H9 (cell line): ENCODE data around the gene ENO4. TPM values are rescaled to one million over a fixed set of nuclear protein-coding genes. Genes with fewer than 3 reads are reported as not detected.

Source experiments
- DNase-seq: peaks from one replicate; pipeline ENCODE4 v3.0.0-alpha.2; 2017
- H2AFZ ChIP-seq: one replicate; pipeline ENCODE4 v1.6.1; 2013; ENCODE audit warnings: mild to moderate bottlenecking, low read length, control low read depth, moderate library complexity
- H2AK5ac ChIP-seq: 2 replicates; pipeline ENCODE4 v1.6.1; 2013; ENCODE audit warnings: low read length, control low read depth, mixed read lengths; ENCODE audit not compliant: insufficient read length
- H2BK120ac ChIP-seq: one replicate; pipeline ENCODE4 v1.6.1; 2013; ENCODE audit warnings: low read depth, mild to moderate bottlenecking, low read length, control low read depth, inconsistent platforms; ENCODE audit not compliant: poor library complexity, severe bottlenecking
- H2BK12ac ChIP-seq: 2 replicates; pipeline ENCODE4 v1.6.1; 2013; ENCODE audit warnings: low read length, control low read depth, mixed read lengths, low read depth; ENCODE audit not compliant: insufficient read length
- H2BK15ac ChIP-seq: 2 replicates; pipeline ENCODE4 v1.6.1; 2013; ENCODE audit warnings: low read depth, low read length, control low read depth
- H2BK20ac ChIP-seq: one replicate; pipeline ENCODE4 v1.6.1; 2013; ENCODE audit warnings: low read depth, mild to moderate bottlenecking, low read length, control low read depth, inconsistent platforms; ENCODE audit not compliant: poor library complexity, severe bottlenecking
- H2BK5ac ChIP-seq: 2 replicates; pipeline ENCODE4 v1.6.1; 2013; ENCODE audit warnings: low read length, control low read depth, mixed read lengths; ENCODE audit not compliant: insufficient read length
- H3K14ac ChIP-seq: 2 replicates; pipeline ENCODE4 v1.6.1; 2013; ENCODE audit warnings: low read length, control low read depth; ENCODE audit not compliant: insufficient read depth
- H3K18ac ChIP-seq: 2 replicates; pipeline ENCODE4 v1.6.1; 2013; ENCODE audit warnings: low read depth, mild to moderate bottlenecking, mixed read lengths, low read length, control low read depth; ENCODE audit not compliant: insufficient read length
- H3K23ac ChIP-seq: 2 replicates; pipeline ENCODE4 v1.6.1; 2013; ENCODE audit warnings: low read length, control low read depth, mixed read lengths, low read depth; ENCODE audit not compliant: insufficient read length
- H3K23me2 ChIP-seq: 2 replicates; pipeline ENCODE4 v1.6.1; 2013; ENCODE audit warnings: low read depth, mild to moderate bottlenecking, mixed read lengths, low read length, control low read depth; ENCODE audit not compliant: insufficient read length, poor library complexity, severe bottlenecking
- H3K27ac ChIP-seq: 2 replicates; pipeline ENCODE4 v1.5.1; 2013; ENCODE audit warnings: low read length, control low read depth, mixed read lengths, low read depth; ENCODE audit not compliant: insufficient read length
- H3K27me3 ChIP-seq: 2 replicates; pipeline ENCODE4 v1.6.1; 2013; ENCODE audit warnings: low read length, control low read depth, inconsistent platforms; ENCODE audit not compliant: insufficient read depth
- H3K4ac ChIP-seq: 2 replicates; pipeline ENCODE4 v1.6.1; 2013; ENCODE audit warnings: low read depth, mild to moderate bottlenecking, control low read depth, inconsistent platforms, low read length, moderate library complexity
- H3K4me1 ChIP-seq: 2 replicates; pipeline ENCODE4 v1.6.1; 2013; ENCODE audit warnings: low read length, control low read depth, inconsistent platforms; ENCODE audit not compliant: insufficient read depth
- H3K4me2 ChIP-seq: 2 replicates; pipeline ENCODE4 v1.6.1; 2013; ENCODE audit warnings: low read length, control low read depth, mixed read lengths; ENCODE audit not compliant: insufficient read length, insufficient read depth
- H3K56ac ChIP-seq: 2 replicates; pipeline ENCODE4 v1.6.1; 2013; ENCODE audit warnings: low read depth, mild to moderate bottlenecking, mixed read lengths, low read length, control low read depth; ENCODE audit not compliant: insufficient read length
- H3K79me1 ChIP-seq: 2 replicates; pipeline ENCODE4 v1.6.1; 2013; ENCODE audit warnings: low read depth, mild to moderate bottlenecking, moderate library complexity, low read length, control low read depth, inconsistent platforms; ENCODE audit not compliant: insufficient read depth, poor library complexity, severe bottlenecking
- H3K79me2 ChIP-seq: 2 replicates; pipeline ENCODE4 v1.6.1; 2013; ENCODE audit warnings: low read length, control low read depth, inconsistent platforms; ENCODE audit not compliant: insufficient read depth
- H3K9ac ChIP-seq: 2 replicates; pipeline ENCODE4 v1.6.1; 2013; ENCODE audit warnings: low read length, control low read depth, mixed read lengths; ENCODE audit not compliant: insufficient read length; ENCODE audit errors: extremely low read depth
- H3K9me3 ChIP-seq: one replicate; pipeline ENCODE4 v1.6.1; 2013; ENCODE audit warnings: low read depth, low read length, inconsistent platforms; ENCODE audit not compliant: control insufficient read depth
- H3T11ph ChIP-seq: one replicate; pipeline ENCODE4 v1.6.1; 2013; ENCODE audit warnings: mild to moderate bottlenecking, low read length, control low read depth, inconsistent platforms
- H4K20me1 ChIP-seq: one replicate; pipeline ENCODE4 v1.6.1; 2013; ENCODE audit not compliant: control insufficient read depth, insufficient read length, insufficient read depth
- H4K5ac ChIP-seq: 2 replicates; pipeline ENCODE4 v1.6.1; 2013; ENCODE audit warnings: low read depth, mild to moderate bottlenecking, mixed read lengths, low read length, control low read depth; ENCODE audit not compliant: insufficient read length
- H4K8ac ChIP-seq: replicated peaks from 2 replicates; pipeline ENCODE4 v1.6.1; 2013; ENCODE audit warnings: low read length, control low read depth, mixed read lengths, low read depth; ENCODE audit not compliant: insufficient read length
- H4K91ac ChIP-seq: 2 replicates; pipeline ENCODE4 v1.6.1; 2013; ENCODE audit warnings: low read depth, mild to moderate bottlenecking, moderate library complexity, mixed read lengths, low read length, control low read depth; ENCODE audit not compliant: insufficient read length
- H3K27ac Mint-ChIP-seq, 3 experiments: 2 replicates in 2 of 3; 3 replicates in 1 of 3; pipeline ENCODE4 v1.8.0; 2020 to 2021; ENCODE audit warnings: mixed read lengths in 3 of 3, mild to moderate bottlenecking in 1 of 3, moderate library complexity in 1 of 3
- H3K27me3 Mint-ChIP-seq: 2 replicates; pipeline ENCODE4 v1.8.0; 2021; ENCODE audit warnings: low read depth, mild to moderate bottlenecking, moderate library complexity, mixed read lengths
- H3K36me3 Mint-ChIP-seq, 3 experiments: 2 replicates in 2 of 3; 3 replicates in 1 of 3; pipeline ENCODE4 v1.8.0; 2020 to 2021; ENCODE audit warnings: low read depth in 3 of 3, mixed read lengths in 3 of 3; ENCODE audit not compliant: insufficient read depth in 1 of 3
- H3K4me1 Mint-ChIP-seq, 2 experiments: 2 replicates each; pipeline ENCODE4 v1.8.0; 2020; ENCODE audit warnings: mixed read lengths in 2 of 2
- H3K4me3 Mint-ChIP-seq, 2 experiments: 2 replicates in 1 of 2; 3 replicates in 1 of 2; pipeline ENCODE4 v1.8.0; 2020 to 2021; ENCODE audit warnings: mild to moderate bottlenecking in 2 of 2, mixed read lengths in 2 of 2, moderate library complexity in 1 of 2
- H3K9me3 Mint-ChIP-seq, 2 experiments: 2 replicates in 1 of 2; 3 replicates in 1 of 2; pipeline ENCODE4 v1.8.0; 2020; ENCODE audit warnings: mild to moderate bottlenecking in 2 of 2, mixed read lengths in 2 of 2, moderate library complexity in 1 of 2
- WGBS: extraction: QIAGEN DNeasy Blood & Tissue Kit; methylation state at CpG from one replicate; pipeline ENCODE4 v1.1.7; 2013; ENCODE audit warnings: missing lambda C conversion rate, low lambda C conversion rate, mixed read lengths; ENCODE audit not compliant: insufficient read length; ENCODE audit errors: extremely low coverage; 5-methylcytosine and 5-hydroxymethylcytosine counted together
- total RNA-seq: library from RNA; stranded (reverse); gene quantifications from 2 replicates; pipeline ENCODE4 v1.2.1, GENCODE V29; 2021
- TF ChIP-seq, protein P1 (sequence below): fragments of 200-600 bp; sonication (generic); conservative IDR thresholded peaks from 3 replicates; pipeline ENCODE4 v1.8.0; 2021; ENCODE audit warnings: antibody characterized with exemption, mild to moderate bottlenecking

Gene ENO4
- total RNA-seq, 1 experiment from 2014 or later = 0.26 TPM

DNA sequence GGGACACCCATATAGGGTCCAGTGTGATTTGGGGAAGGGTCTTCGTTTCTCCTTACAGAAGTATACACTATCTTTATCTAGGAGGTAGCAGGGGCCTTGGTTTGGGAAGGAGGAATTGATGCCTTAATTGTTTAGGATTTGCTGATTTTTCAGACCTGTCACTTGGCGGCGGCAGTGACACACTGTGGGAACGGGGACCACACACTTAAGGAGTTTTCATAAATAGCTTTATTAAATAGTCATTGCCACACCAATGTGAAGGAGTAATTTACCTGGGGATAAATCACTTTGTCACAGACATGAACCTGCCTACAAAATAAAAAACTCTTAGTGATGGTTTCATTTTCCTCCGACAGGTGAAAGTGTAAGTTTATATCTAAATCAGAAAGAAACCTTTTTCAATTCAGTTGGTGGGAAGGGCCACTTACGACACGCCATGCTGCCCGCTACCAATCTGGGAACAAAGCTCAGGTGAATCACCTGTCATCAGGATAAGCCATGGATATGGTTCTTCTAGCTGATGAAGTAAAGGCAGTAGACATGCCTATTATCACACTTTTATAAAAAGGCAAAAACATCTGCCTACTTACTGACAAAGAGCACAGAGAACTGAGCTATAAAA is 12.3 kb upstream of the ENO4 start:
- Histone ChIP-seq H2BK120ac (no peak overlapping the region), H3K4me1 (peaks cover 12% of the 10 kb centered on the region; the same call in 1 of the 2 replicates), H3T11ph (no peak overlapping the region), H3K23me2 (no peaks in the 10 kb centered on the region), H4K5ac (no peak overlapping the region), H3K27ac (no peak overlapping the region), H4K20me1 (peaks cover 3% of the 10 kb centered on the region), H3K23ac (no peak overlapping the region), H2AFZ (no peak overlapping the region), H3K4ac (no peak overlapping the region), H2AK5ac (no peak overlapping the region), H2BK15ac (no peak overlapping the region), H3K14ac (no peak overlapping the region), H3K9ac (no peak overlapping the region), H3K9me3 (no peaks in the 10 kb centered on the region), H3K18ac (no peak overlapping the region), H4K91ac (no peak overlapping the region), H4K8ac (no peak overlapping the region), H2BK20ac (no peak overlapping the region), H2BK12ac (no peak overlapping the region), H3K79me1 (no peaks in the 10 kb centered on the region), H3K27me3 (no peaks in the 10 kb centered on the region), H3K4me2 (no peak overlapping the region), H3K56ac (no peak overlapping the region), H3K79me2 (no peaks in the 10 kb centered on the region), H2BK5ac (no peak overlapping the region)
- Mint-ChIP-seq H3K4me1 (peaks cover 72 to 75% of the 10 kb centered on the region in 2 experiments), H3K27me3 (peaks cover 3% of the 10 kb centered on the region; the same call in 1 of the 2 replicates), H3K27ac (peak overlapping the region in 1 of 3 experiments; percentile 73; a peak in 2 of 7 replicates), H3K36me3 (peaks cover 0 to 4% (median 0%) of the 10 kb centered on the region in 3 experiments; a peak in 2 of 7 replicates), H3K4me3 (no peak overlapping the region), H3K9me3 (no peaks in the 10 kb centered on the region)
- no CpG with 5 or more reads among the region's 8 CpGs for WGBS
- DNase-seq = no peak
- TF ChIP-seq, protein P1, sequence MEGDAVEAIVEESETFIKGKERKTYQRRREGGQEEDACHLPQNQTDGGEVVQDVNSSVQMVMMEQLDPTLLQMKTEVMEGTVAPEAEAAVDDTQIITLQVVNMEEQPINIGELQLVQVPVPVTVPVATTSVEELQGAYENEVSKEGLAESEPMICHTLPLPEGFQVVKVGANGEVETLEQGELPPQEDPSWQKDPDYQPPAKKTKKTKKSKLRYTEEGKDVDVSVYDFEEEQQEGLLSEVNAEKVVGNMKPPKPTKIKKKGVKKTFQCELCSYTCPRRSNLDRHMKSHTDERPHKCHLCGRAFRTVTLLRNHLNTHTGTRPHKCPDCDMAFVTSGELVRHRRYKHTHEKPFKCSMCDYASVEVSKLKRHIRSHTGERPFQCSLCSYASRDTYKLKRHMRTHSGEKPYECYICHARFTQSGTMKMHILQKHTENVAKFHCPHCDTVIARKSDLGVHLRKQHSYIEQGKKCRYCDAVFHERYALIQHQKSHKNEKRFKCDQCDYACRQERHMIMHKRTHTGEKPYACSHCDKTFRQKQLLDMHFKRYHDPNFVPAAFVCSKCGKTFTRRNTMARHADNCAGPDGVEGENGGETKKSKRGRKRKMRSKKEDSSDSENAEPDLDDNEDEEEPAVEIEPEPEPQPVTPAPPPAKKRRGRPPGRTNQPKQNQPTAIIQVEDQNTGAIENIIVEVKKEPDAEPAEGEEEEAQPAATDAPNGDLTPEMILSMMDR = 0 out of 3 replicates have a peak, but pooled peaks have one; percentile 25
